Rectal smooth muscle tissue (tissue), 1 donor: ENCODE data around the gene DIP2B.

Source experiments
- H3K27ac ChIP-seq: one replicate; pipeline ENCODE4 v1.7.0; 2013; ENCODE audit warnings: low read depth, low read length, inconsistent platforms
- H3K27me3 ChIP-seq: one replicate; pipeline ENCODE4 v1.7.0; 2013; ENCODE audit warnings: low read length; ENCODE audit not compliant: control insufficient read depth, insufficient read depth
- H3K36me3 ChIP-seq: one replicate; pipeline ENCODE4 v1.7.0; 2013; ENCODE audit warnings: low read length; ENCODE audit not compliant: control insufficient read depth, insufficient read depth
- H3K4me1 ChIP-seq: one replicate; pipeline ENCODE4 v1.7.0; 2013; ENCODE audit warnings: low read length; ENCODE audit not compliant: control insufficient read depth, insufficient read depth
- H3K4me3 ChIP-seq: one replicate; pipeline ENCODE4 v1.7.0; 2013; ENCODE audit warnings: low read length
- H3K9ac ChIP-seq: one replicate; pipeline ENCODE4 v1.7.0; 2013; ENCODE audit warnings: low read length

Gene DIP2B

DNA sequence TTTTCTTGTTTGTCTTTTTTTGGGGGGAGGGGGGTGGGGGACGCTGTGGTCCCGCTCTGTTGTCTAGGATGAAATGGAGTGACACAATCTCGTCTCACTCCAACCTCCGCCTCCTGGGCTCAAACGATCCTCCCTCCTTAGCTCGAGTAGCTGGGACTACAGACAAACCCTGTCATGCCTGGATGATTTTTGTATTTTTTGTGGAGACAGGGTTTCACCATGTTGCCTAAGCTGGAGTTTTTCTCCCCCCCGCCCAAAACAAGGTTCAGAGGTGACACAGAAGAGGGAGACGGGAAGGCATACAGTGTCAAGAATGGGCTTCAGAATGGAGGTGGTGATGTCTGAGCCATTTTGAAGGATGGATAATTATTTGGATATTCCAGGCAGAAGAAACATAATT lies 142.2 kb downstream of the DIP2B start:
- Histone ChIP-seq H3K4me1 (no peaks in the 10 kb centered on the region), H3K27ac (no peak overlapping the region), H3K36me3 (no peaks in the 10 kb centered on the region)

DNA sequence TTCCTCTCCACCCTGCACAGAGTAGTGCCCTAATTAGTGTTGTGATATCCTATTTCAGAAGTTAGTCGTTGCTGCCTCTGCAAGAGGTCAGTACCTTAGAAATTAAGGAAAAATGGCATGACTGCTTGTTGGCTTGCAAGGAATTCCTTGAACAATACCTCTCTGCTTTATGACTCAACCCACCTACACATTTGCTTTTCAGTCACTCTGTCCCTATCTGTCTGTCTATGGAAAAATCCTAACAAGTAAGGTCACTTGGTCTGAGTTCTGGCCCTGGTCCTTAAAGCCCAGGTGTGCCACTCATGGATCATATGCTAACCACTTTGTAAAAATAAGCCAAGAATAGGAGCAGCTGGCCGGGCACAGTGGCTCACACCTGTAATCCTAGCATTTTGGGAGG lies 142.7 kb downstream of the DIP2B start:
- H3K4me1 ChIP-seq = no peaks in the 10 kb centered on the region
- H3K9ac ChIP-seq = no peak overlapping the region
- H3K27me3 ChIP-seq = no peaks in the 10 kb centered on the region
- H3K36me3 ChIP-seq = no peaks in the 10 kb centered on the region
- H3K27ac ChIP-seq = no peak overlapping the region
- no peak overlapping the region for H3K4me3 ChIP-seq

More for the DNA sequence above, 142.2 kb downstream of the DIP2B start:
- Histone ChIP-seq H3K9ac (no peak overlapping the region), H3K4me3 (no peak overlapping the region), H3K27me3 (no peaks in the 10 kb centered on the region)

DNA sequence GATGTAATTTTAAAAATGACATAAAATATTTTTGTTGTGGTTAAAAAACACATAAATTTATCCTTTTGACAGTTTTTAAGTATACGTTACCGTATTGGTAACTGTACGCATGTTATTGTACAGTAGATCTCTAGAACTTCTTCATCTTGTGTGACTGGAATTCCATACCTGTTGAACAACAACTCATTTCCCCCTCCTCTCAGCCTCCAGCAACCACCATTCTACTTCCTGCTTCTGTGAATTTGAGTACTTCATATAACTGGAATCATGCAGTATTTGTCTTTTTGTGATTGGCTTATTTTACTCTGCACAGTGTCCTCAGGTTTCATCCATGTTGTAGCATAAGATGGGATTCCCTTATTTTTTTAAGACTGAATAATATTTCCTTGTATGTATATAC lies 145.5 kb downstream of the DIP2B start:
- Histone ChIP-seq H3K27me3 (no peaks in the 10 kb centered on the region), H3K9ac (no peak overlapping the region), H3K27ac (no peak overlapping the region), H3K4me1 (no peaks in the 10 kb centered on the region), H3K36me3 (no peaks in the 10 kb centered on the region), H3K4me3 (no peak overlapping the region)

DNA sequence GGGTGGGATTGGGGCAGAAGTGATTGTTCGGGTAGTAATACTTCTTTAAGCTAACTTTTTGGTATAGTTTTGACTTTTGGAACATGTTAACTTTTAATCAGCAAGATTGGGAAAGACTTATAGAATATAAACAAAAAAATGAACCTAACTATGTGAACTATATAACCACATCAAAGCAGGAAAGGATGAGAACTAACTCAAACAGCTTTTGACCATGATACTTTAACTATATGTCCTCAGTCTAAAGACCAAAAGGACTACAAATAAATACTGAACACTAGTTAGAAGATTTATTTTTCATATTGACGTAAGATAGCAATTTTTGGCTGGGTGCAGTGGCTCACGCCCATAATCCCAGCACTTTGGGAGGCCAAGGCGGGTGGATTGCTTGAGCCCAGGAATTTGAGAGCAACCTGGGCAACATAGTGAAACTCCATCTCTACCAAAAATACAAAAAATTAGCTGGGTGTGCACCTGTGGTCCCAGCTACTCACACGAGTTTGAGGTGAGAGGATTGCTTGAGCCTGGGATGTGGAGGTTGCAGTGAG lies 150.7 kb downstream of the DIP2B start:
- no peak overlapping the region for H3K4me3 ChIP-seq
- no peak overlapping the region for H3K9ac ChIP-seq
- no peaks in the 10 kb centered on the region for H3K36me3 ChIP-seq
- no peaks in the 10 kb centered on the region for H3K27me3 ChIP-seq
- no peak overlapping the region for H3K27ac ChIP-seq
- H3K4me1 ChIP-seq = no peaks in the 10 kb centered on the region

DNA sequence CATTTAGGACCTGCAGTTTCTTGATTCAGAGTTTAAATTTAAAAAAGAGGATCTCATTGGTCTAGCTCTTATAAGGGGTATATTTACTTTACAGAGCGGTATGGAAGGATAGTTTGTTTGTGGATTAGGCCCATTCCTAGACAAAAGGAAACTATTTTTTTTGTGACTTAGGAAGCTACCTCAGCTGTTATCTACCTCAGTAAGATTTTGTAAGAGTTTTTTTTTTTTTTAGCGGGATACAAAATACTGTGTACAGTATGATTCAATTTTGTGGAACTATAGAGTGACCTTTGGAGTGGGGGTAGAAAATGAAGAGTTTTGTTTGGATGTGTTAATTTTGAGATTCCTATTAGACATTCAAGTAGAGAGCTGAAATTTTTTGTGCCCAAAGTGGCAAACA lies 154.5 kb downstream of the DIP2B start:
- H3K4me1 ChIP-seq = no peaks in the 10 kb centered on the region
- no peaks in the 10 kb centered on the region for H3K36me3 ChIP-seq
- H3K27me3 ChIP-seq = no peaks in the 10 kb centered on the region
- H3K4me3 ChIP-seq = no peak overlapping the region
- no peak overlapping the region for H3K27ac ChIP-seq
- no peak overlapping the region for H3K9ac ChIP-seq

DNA sequence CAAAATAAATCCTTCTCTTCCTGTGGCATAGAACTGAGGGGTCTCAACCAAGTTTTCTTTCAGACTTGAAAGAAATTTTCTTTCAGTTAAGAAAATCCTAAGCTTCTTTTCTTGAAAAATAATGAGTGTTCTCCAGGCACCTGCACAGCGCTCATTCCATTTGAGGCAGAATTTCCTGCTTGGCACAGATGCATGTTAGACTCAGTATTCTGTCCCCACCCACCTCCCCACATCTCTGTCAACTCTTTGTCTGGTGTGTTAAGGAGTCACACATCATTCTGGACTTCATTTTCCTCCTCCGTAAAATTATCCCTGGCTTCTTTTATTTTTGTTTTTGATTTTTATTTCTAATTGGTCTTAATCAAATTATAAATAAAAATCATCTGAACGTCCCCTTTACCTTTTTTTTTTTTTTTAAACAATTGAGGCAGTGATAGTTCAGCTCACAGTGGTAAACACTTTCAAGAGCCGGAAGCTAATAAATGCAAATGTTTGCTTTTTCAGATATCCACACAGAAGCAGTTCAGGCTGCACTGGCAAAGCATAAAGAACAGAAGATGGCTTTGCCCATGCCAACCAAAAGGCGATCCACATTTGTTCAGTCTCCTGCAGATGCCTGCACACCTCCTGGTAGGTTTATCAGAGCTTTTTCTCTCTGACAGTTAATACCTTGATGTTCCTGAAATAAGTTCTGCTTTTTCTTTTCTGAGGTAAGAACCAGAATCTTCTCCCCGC lies 155.1 kb downstream of the DIP2B start:
- Histone ChIP-seq H3K4me3 (no peak overlapping the region), H3K27me3 (no peaks in the 10 kb centered on the region), H3K4me1 (no peaks in the 10 kb centered on the region), H3K9ac (no peak overlapping the region), H3K36me3 (no peaks in the 10 kb centered on the region), H3K27ac (no peak overlapping the region)

DNA sequence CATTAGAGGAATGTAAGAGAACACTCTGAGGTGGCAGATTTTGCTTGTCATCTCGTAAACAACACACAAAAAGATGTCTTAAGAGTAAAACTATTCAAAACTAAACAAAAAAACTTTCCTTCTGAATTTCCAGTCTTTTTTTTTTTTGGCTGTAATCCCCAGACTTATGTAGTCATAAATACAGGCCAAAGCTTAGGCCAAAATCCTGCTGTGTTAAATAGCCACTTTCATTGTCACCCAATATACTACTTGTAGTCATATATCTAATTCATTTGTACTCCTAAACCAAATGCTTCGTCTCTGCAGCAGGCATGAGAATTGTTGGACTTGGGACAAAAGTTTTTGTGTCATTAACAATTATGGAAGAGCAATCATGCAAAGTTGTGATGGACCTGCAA lies 155.6 kb downstream of the DIP2B start:
- no peak overlapping the region for H3K27ac ChIP-seq
- no peak overlapping the region for H3K4me3 ChIP-seq
- H3K27me3 ChIP-seq = no peaks in the 10 kb centered on the region
- H3K9ac ChIP-seq = no peak overlapping the region
- no peaks in the 10 kb centered on the region for H3K4me1 ChIP-seq
- no peaks in the 10 kb centered on the region for H3K36me3 ChIP-seq

DNA sequence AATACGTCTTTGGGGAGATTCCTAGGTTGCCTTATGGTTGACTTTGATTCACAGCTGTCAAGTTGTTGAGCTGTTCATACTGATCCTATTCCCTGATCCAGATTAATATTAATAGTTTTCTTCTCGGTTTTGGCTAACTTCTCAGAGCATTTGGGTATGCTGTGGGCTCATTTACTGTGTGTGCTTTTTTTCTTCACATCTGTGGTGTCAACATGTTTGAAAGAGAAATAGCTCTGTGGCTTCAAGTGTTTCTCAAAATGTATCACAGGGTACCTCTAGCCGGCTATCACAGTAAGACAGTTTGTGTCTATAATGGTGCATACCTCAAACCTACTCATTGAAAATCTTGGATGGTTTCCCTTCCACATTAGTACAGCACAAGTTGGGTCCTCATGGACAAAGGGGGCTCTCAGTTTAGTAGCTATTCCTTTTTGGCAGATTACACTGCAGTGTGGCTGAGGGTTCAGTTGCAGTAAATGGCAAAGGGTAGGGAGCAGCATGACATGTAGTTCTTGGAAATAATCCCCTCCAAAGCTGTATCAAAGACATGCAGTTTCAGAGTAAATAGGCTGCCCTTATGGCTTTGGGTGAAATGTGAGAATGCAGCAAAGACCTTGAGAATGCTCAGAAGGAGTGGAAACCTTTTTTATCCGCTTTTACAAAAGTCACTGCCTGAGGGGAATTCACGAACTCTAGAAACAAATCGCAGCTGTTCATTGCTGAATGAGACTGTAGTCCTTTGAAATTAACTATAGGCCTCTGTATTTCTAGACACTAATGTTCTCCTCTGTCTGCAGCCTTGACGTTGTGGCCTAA lies 156.7 kb downstream of the DIP2B start:
- Histone ChIP-seq H3K27ac (no peak overlapping the region), H3K4me1 (no peaks in the 10 kb centered on the region), H3K36me3 (no peaks in the 10 kb centered on the region), H3K27me3 (no peaks in the 10 kb centered on the region), H3K9ac (no peak overlapping the region), H3K4me3 (no peak overlapping the region)

DNA sequence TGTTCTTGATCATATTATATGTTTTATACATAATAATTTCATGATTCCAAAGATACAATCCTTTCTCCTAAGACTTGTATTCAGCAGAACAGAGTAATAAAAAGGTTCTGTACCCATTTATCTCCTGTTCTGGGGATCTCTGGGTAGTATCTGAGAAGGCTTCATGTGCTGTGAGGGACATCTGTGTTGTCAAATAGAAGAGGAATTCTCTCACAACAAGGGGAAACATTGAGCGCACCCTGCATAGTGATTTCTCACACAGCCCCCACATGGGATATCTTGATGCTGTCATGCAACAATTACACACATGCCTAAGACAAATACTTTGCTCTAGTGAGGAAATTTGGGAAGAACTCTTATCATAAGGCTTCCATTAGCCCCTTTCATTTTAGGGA lies 157.3 kb downstream of the DIP2B start:
- no peaks in the 10 kb centered on the region for H3K36me3 ChIP-seq
- H3K4me3 ChIP-seq = no peak overlapping the region
- no peaks in the 10 kb centered on the region for H3K27me3 ChIP-seq
- no peak overlapping the region for H3K9ac ChIP-seq
- no peaks in the 10 kb centered on the region for H3K4me1 ChIP-seq
- peak overlapping the region; percentile 1 for H3K27ac ChIP-seq

DNA sequence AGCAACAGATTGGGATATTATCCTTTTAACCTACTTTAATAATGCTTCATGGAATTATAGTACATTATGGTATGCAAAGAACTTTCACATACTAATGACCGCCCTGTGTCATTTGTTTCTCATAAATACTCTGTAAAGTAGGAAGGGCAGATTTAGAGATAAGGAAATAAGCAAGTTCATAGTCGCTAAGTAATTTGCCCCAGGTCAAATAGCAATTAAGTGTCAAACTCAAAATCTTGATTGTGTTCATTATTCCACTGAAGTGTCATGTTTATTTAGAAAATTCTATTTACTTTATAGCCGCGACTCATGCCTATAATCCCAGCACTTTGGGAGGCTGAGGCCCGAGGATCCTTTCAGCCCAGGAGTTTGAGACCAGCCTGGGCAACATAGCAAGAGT lies 160.4 kb downstream of the DIP2B start:
- no peaks in the 10 kb centered on the region for H3K27me3 ChIP-seq
- no peak overlapping the region for H3K4me3 ChIP-seq
- no peaks in the 10 kb centered on the region for H3K36me3 ChIP-seq
- H3K27ac ChIP-seq = no peak overlapping the region
- no peaks in the 10 kb centered on the region for H3K4me1 ChIP-seq
- H3K9ac ChIP-seq = no peak overlapping the region

DNA sequence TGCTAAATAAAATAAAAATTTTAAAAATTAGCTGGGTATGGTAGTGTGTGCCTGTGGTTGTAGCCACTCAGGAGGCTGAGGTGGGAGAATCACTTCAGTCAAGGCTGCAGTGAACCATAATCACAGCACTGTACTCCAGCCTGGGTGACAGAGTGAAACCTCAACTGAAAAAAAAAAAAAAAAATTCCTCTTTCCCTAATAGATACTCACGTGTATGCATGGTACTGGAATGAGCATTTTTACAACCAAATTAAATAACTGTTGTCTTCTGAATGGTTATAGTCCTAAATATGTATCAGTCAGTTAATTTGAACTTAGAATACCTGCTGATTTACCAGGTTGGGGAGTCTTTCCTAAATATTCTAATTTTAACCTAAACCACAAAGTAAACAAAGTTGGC lies 160.8 kb downstream of the DIP2B start:
- Histone ChIP-seq H3K36me3 (no peaks in the 10 kb centered on the region), H3K4me3 (no peak overlapping the region), H3K27me3 (no peaks in the 10 kb centered on the region), H3K4me1 (no peaks in the 10 kb centered on the region), H3K9ac (no peak overlapping the region), H3K27ac (no peak overlapping the region)

DNA sequence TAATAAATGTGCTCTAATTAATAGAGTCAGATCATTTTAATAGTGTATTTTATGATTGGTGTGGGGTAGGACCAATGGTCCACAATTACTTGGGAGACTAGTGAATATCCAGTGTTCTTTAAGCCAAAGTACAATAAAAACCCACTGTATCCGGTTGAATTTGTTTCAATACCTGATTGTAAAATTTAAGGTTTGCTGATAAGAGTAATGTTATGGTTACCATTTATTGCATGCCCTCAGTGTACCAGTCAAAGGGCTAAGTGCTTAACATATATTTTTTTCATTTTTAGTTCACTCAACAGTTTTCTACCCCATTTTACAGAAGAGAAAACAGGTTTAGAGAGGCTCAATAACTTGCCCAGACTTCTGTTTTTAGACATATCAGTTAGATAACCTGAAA lies 161.2 kb downstream of the DIP2B start:
- no peak overlapping the region for H3K27ac ChIP-seq

More for the DNA sequence above, 161.2 kb downstream of the DIP2B start:
- Histone ChIP-seq H3K27me3 (no peaks in the 10 kb centered on the region), H3K4me1 (no peaks in the 10 kb centered on the region), H3K36me3 (no peaks in the 10 kb centered on the region), H3K9ac (no peak overlapping the region), H3K4me3 (no peak overlapping the region)
